Measurements from ENCODE around the gene ESPNL. TPM values are rescaled to one million over a fixed set of nuclear protein-coding genes. Genes with fewer than 3 reads are reported as not detected.
"Not testable (repeated sequence)": the region's sequence is repeated elsewhere in the genome, so short reads cannot be mapped to it uniquely, and the experiment has no call there.

Gene ESPNL
- 1 to 10 TPM in 1 of 4 donors, under 1 TPM in 1, not detected in 2; 0.44 to 2.1 TPM for total RNA-seq

- DNase-seq (ENCODE audit: low spot score in 2 of 2) = peak in 1 of 2 donors; percentile 1
- TF ChIP-seq POLR2A (IDR thresholded peaks at IDR 0.05) (no peak), CTCF (IDR thresholded peaks at IDR 0.05) (no peak), EP300 (IDR thresholded peaks at IDR 0.05) (no peak)
- Histone ChIP-seq H3K9me3 (no peaks in the 10 kb centered on the region), H3K27ac (peak within 1 kb of the TSS in 1 of 4 donors; percentile 58), H3K27me3 (no peaks in the 10 kb centered on the region), H3K36me3 (peaks cover 0 to 10% (median 0%) of the 10 kb centered on the region in 3 donors), H3K4me3 (no peak within 1 kb of the TSS), H3K4me1 (peaks cover 0 to 15% (median 8%) of the 10 kb centered on the region in 4 donors)
- WGBS, 2 donors = 85 to 87% methylated on average over 26 to 36 of the region's 38 CpGs
These were observed at the start of gene ESPNL for GRCh38 chr2:238100049-238100820. ESPNL (plus strand) TSS chr2:238100340; CDS start chr2:238100420, 80 bp downstream.

GRCh38 chr2:238053191-238053776 lies 46.9 kb upstream of the ESPNL start:
- DNase-seq (ENCODE audit: low spot score in 2 of 2) = no peak
- Histone ChIP-seq H3K4me3 (no peak overlapping the region), H3K4me1 (no peaks in the 10 kb centered on the region), H3K36me3 (no peaks in the 10 kb centered on the region), H3K9me3 (peaks cover 0 to 9% (median 0%) of the 10 kb centered on the region in 4 donors), H3K27ac (no peak overlapping the region), H3K27me3 (no peaks in the 10 kb centered on the region)
- TF ChIP-seq EP300 (IDR thresholded peaks at IDR 0.05) (no peak), CTCF (IDR thresholded peaks at IDR 0.05) (no peak), POLR2A (IDR thresholded peaks at IDR 0.05) (no peak)
- WGBS, 2 donors = 86 to 94% methylated on average over 2 of the region's 2 CpGs

GRCh38 chr2:238055841-238056240 lies 44.3 kb upstream of the ESPNL start:
- DNase-seq (ENCODE audit: low spot score in 2 of 2) = no peak
- no peak overlapping the region for H3K4me3 ChIP-seq
- no peaks in the 10 kb centered on the region for H3K36me3 ChIP-seq
- H3K9me3 ChIP-seq = no peaks in the 10 kb centered on the region
- TF ChIP-seq EP300 (IDR thresholded peaks at IDR 0.05) = no peak
- no peak for TF ChIP-seq POLR2A (IDR thresholded peaks at IDR 0.05)
- no peak for TF ChIP-seq CTCF (IDR thresholded peaks at IDR 0.05)
- no peak overlapping the region for H3K27ac ChIP-seq
- peaks cover 0 to 9% (median 7%) of the 10 kb centered on the region in 4 donors for H3K4me1 ChIP-seq
- no peaks in the 10 kb centered on the region for H3K27me3 ChIP-seq
- WGBS, 2 donors = 74 to 78% methylated on average over 3 of the region's 3 CpGs

GRCh38 chr2:238057696-238058575 lies 42.2 kb upstream of the ESPNL start:
- H3K9me3 ChIP-seq; H3K27ac ChIP-seq; H3K4me3 ChIP-seq; H3K36me3 ChIP-seq; DNase-seq (ENCODE audit: low spot score in 2 of 2); H3K27me3 ChIP-seq: not testable (repeated sequence)
- peaks cover 0 to 17% (median 10%) of the 10 kb centered on the region in 4 donors for H3K4me1 ChIP-seq
- 89 to 92% methylated on average over 19 to 44 of the region's 44 CpGs for WGBS, 2 donors

- Histone ChIP-seq H3K4me3 (peak overlapping the region in 3 of 4 donors; percentile 52 to 89 (median 79)), H3K27ac (no peak overlapping the region), H3K27me3 (no peaks in the 10 kb centered on the region), H3K9me3 (no peaks in the 10 kb centered on the region), H3K36me3 (peaks cover 0 to 6% (median 0%) of the 10 kb centered on the region in 3 donors), H3K4me1 (peaks cover 0 to 17% (median 10%) of the 10 kb centered on the region in 4 donors)
- no peak for TF ChIP-seq POLR2A (IDR thresholded peaks at IDR 0.05)
- TF ChIP-seq CTCF (IDR thresholded peaks at IDR 0.05) = no peak
- no peak for TF ChIP-seq EP300 (IDR thresholded peaks at IDR 0.05)
- no peak for DNase-seq (ENCODE audit: low spot score in 2 of 2)
- 88 to 91% methylated on average over 3 of the region's 3 CpGs for WGBS, 2 donors
These were observed 40.6 kb upstream of the ESPNL start for GRCh38 chr2:238059505-238059904.

Measured in tibial nerve (tissue), 4 donors.